ENCODE results near the gene NTF3. TPM values are rescaled to one million over a fixed set of nuclear protein-coding genes. Genes with fewer than 3 reads are reported as not detected.

Gene NTF3
- total RNA-seq, 4 donors from 2014 or later = 0.18 to 0.23 TPM; not detected in 2

DNA sequence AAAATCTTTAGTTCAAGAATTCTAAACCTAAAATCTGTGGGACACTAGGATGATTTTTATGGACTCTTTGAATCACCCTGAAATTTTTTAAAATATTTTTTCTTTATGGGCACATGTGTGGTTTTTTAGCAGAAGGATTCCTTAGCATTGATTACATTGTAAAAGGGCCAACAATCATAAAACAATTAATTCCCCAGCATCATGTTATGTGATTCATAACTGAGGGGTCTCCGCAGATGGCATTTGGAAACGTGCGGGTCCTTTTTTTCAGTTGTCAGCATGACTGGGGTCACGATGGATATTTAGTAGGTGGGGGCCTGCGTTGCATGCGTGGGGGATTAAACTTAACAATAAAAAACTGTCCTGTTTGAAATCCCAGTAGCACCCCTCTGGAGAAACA, 52.5 kb downstream of the NTF3 start:
- ATAC-seq (no peak), DNase-seq (no peak)
- no peaks in the 10 kb centered on the region for H3K4me1 ChIP-seq
- TF ChIP-seq, protein P1, sequence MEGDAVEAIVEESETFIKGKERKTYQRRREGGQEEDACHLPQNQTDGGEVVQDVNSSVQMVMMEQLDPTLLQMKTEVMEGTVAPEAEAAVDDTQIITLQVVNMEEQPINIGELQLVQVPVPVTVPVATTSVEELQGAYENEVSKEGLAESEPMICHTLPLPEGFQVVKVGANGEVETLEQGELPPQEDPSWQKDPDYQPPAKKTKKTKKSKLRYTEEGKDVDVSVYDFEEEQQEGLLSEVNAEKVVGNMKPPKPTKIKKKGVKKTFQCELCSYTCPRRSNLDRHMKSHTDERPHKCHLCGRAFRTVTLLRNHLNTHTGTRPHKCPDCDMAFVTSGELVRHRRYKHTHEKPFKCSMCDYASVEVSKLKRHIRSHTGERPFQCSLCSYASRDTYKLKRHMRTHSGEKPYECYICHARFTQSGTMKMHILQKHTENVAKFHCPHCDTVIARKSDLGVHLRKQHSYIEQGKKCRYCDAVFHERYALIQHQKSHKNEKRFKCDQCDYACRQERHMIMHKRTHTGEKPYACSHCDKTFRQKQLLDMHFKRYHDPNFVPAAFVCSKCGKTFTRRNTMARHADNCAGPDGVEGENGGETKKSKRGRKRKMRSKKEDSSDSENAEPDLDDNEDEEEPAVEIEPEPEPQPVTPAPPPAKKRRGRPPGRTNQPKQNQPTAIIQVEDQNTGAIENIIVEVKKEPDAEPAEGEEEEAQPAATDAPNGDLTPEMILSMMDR (IDR thresholded peaks at IDR 0.05 in 4 of 5, conservative IDR thresholded peaks at IDR 0.05 in 1 of 5) = no peak
- no peak for TF ChIP-seq POLR2A (IDR thresholded peaks at IDR 0.05)
- no peaks in the 10 kb centered on the region for H3K36me3 ChIP-seq
- intact Hi-C loops (cut with DNase I; ENCODE audit: low total_unique reads) (no loop called here), in situ Hi-C loops (cut with MboI; ENCODE audit: low sequenced_read_pairs in 4 of 4) (no loop called here)
- no peaks in the 10 kb centered on the region for H3K9me3 ChIP-seq
- H3K4me3 ChIP-seq = no peak overlapping the region
- H3K27me3 ChIP-seq = no peaks in the 10 kb centered on the region
- no peak overlapping the region for H3K27ac ChIP-seq

DNA sequence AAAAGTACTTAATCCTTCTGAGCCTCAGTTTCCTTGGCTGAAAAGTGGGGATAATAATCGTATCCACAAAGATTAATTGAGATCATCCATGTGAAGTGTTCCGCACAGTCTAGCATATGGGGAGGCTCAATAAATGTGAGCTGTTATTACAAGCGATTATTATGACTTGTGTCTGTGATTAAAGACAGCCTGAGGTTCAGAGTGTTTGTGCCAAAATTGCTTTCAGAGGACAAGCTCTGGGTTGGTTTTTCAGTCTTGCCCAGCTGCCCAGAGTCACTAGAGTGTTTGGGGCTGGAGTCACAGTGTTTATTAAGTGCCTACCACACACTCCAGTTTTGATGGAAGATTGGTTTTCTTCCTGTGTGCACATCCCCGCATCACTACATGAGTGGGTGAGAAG, 53.5 kb downstream of the NTF3 start:
- in situ Hi-C loops (cut with MboI; ENCODE audit: low sequenced_read_pairs in 4 of 4) (no loop called here), intact Hi-C loops (cut with DNase I; ENCODE audit: low total_unique reads) (no loop called here)
- TF ChIP-seq, protein P1 (IDR thresholded peaks at IDR 0.05 in 4 of 5, conservative IDR thresholded peaks at IDR 0.05 in 1 of 5) = no peak
- no peak for TF ChIP-seq POLR2A (IDR thresholded peaks at IDR 0.05)
- no peak overlapping the region for H3K27ac ChIP-seq
- H3K27me3 ChIP-seq = no peaks in the 10 kb centered on the region
- no peaks in the 10 kb centered on the region for H3K9me3 ChIP-seq
- DNase-seq = no peak
- H3K36me3 ChIP-seq = no peaks in the 10 kb centered on the region
- H3K4me3 ChIP-seq = no peak overlapping the region
- no peaks in the 10 kb centered on the region for H3K4me1 ChIP-seq
- ATAC-seq = no peak

GRCh38 chr12:5487076-5487475, 55.2 kb downstream of the NTF3 start:
- no peaks in the 10 kb centered on the region for H3K4me1 ChIP-seq
- H3K27me3 ChIP-seq = no peaks in the 10 kb centered on the region
- H3K4me3 ChIP-seq = no peak overlapping the region
- TF ChIP-seq, protein P1 (IDR thresholded peaks at IDR 0.05 in 4 of 5, conservative IDR thresholded peaks at IDR 0.05 in 1 of 5) = no peak
- in situ Hi-C loops (cut with MboI; ENCODE audit: low sequenced_read_pairs in 4 of 4) (no loop called here), intact Hi-C loops (cut with DNase I; ENCODE audit: low total_unique reads) (no loop called here)
- DNase-seq = no peak
- ATAC-seq = no peak
- no peaks in the 10 kb centered on the region for H3K36me3 ChIP-seq
- no peaks in the 10 kb centered on the region for H3K9me3 ChIP-seq
- H3K27ac ChIP-seq = no peak overlapping the region

GRCh38 chr12:5487948-5488625, 56.2 kb downstream of the NTF3 start:
- no peak for TF ChIP-seq POLR2A (IDR thresholded peaks at IDR 0.05)
- TF ChIP-seq, protein P1 (IDR thresholded peaks at IDR 0.05 in 4 of 5, conservative IDR thresholded peaks at IDR 0.05 in 1 of 5) = no peak
- in situ Hi-C loops (cut with MboI; ENCODE audit: low sequenced_read_pairs in 4 of 4) = no loop called here
- no peak overlapping the region for H3K27ac ChIP-seq

DNA sequence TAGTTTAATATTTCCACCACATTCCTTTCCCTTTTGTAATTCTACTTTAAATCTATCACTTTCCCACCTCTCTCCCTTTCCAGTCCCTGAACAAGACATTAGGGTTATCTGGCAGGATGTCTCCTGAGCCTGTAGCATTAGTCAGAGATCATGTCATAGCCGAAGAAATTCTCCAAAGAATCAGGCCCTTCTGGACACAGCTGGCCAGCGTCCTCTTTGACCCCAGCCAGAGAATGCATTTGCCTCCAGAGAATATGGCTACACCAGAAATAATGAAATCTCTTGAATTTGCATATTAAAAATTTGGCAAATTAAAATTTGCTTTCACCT, 56.7 kb downstream of the NTF3 start:
- Histone ChIP-seq H3K36me3 (no peaks in the 10 kb centered on the region), H3K27ac (no peak overlapping the region), H3K4me3 (no peak overlapping the region), H3K9me3 (no peaks in the 10 kb centered on the region), H3K4me1 (no peaks in the 10 kb centered on the region), H3K27me3 (no peaks in the 10 kb centered on the region)
- TF ChIP-seq POLR2A (IDR thresholded peaks at IDR 0.05) = no peak
- TF ChIP-seq, protein P1 (IDR thresholded peaks at IDR 0.05 in 4 of 5, conservative IDR thresholded peaks at IDR 0.05 in 1 of 5) = no peak
- in situ Hi-C loops (cut with MboI; ENCODE audit: low sequenced_read_pairs in 4 of 4) (no loop called here), intact Hi-C loops (cut with DNase I; ENCODE audit: low total_unique reads) (no loop called here)
- ATAC-seq = no peak
- DNase-seq = no peak

More at GRCh38 chr12:5487948-5488625, 56.2 kb downstream of the NTF3 start:
- H3K27me3 ChIP-seq = no peaks in the 10 kb centered on the region
- H3K9me3 ChIP-seq = no peaks in the 10 kb centered on the region
- intact Hi-C loops (cut with DNase I; ENCODE audit: low total_unique reads) = no loop called here
- no peaks in the 10 kb centered on the region for H3K4me1 ChIP-seq
- no peak for ATAC-seq
- no peaks in the 10 kb centered on the region for H3K36me3 ChIP-seq
- no peak overlapping the region for H3K4me3 ChIP-seq
- no peak for DNase-seq

Measured in gastrocnemius medialis (tissue), 4 donors.